HepG2 (cell line): ENCODE measurements around the gene AGRP. TPM values are rescaled to one million over a fixed set of nuclear protein-coding genes. Genes with fewer than 3 reads are reported as not detected.

Source experiments
- ARID2 ChIP-seq: sonication (generic); formaldehyde crosslinking; IDR thresholded peaks from 2 replicates; pipeline ENCODE4 v1.8.1; 2022; ENCODE audit warnings: mild to moderate bottlenecking, missing genetic modification reagents, borderline replicate concordance
- ARID5B ChIP-seq: IDR thresholded peaks from 2 replicates; pipeline ENCODE4 v1.4.0; 2020; ENCODE audit warnings: mild to moderate bottlenecking, missing genetic modification reagents
- CREM ChIP-seq, 2 experiments: sonication (generic) in 1 of 2; formaldehyde crosslinking in 1 of 2; IDR thresholded peaks; 2 replicates each; pipeline versions ENCODE4 v1.4.0 to v1.6.1; 2016 to 2020; ENCODE audit warnings: antibody characterized with exemption in 1 of 2, mild to moderate bottlenecking in 1 of 2, missing genetic modification reagents in 1 of 2
- ELF4 ChIP-seq: sonication (generic); formaldehyde crosslinking; IDR thresholded peaks from 2 replicates; pipeline ENCODE4 v1.5.0; 2020; ENCODE audit warnings: missing genetic modification reagents, mild to moderate bottlenecking, moderate library complexity, borderline replicate concordance
- ETV6 ChIP-seq: sonication (generic); formaldehyde crosslinking; conservative IDR thresholded peaks from 2 replicates; pipeline ENCODE4 v1.4.0; 2020; ENCODE audit warnings: missing genetic modification reagents
- HHEX ChIP-seq: IDR thresholded peaks from 2 replicates; pipeline ENCODE4 v1.6.1; 2016; ENCODE audit warnings: control low read depth
- HNF4A ChIP-seq: sonication (generic); formaldehyde crosslinking; IDR thresholded peaks from 2 replicates; pipeline ENCODE4 v1.4.0; 2020; ENCODE audit warnings: missing genetic modification reagents
- KDM4B ChIP-seq: sonication (generic); formaldehyde crosslinking; IDR thresholded peaks from 2 replicates; pipeline ENCODE4 v1.4.0; 2020; ENCODE audit warnings: missing genetic modification reagents
- MTF1 ChIP-seq: sonication (generic); formaldehyde crosslinking; IDR thresholded peaks from 2 replicates; pipeline ENCODE4 v1.5.0; 2020; ENCODE audit warnings: missing genetic modification reagents
- NRL ChIP-seq: sonication (generic); formaldehyde crosslinking; IDR thresholded peaks from 2 replicates; pipeline ENCODE4 v1.5.0; 2020; ENCODE audit warnings: missing genetic modification reagents, mild to moderate bottlenecking, moderate library complexity, borderline replicate concordance
- PPARG ChIP-seq: conservative IDR thresholded peaks from 2 replicates; pipeline ENCODE4 v1.6.1; 2016; ENCODE audit warnings: missing biosample characterization, missing genetic modification reagents
- SRY ChIP-seq: sonication (generic); formaldehyde crosslinking; IDR thresholded peaks from 2 replicates; pipeline ENCODE4 v1.8.0; 2022; ENCODE audit warnings: mild to moderate bottlenecking, missing genetic modification reagents
- TEAD3 ChIP-seq: optimal IDR thresholded peaks from 2 replicates; pipeline ENCODE3; 2016; ENCODE audit warnings: borderline replicate concordance
- ZNF3 ChIP-seq: IDR thresholded peaks from 2 replicates; pipeline ENCODE4 v1.7.0; 2017; ENCODE audit warnings: inconsistent platforms
- ZNF367 ChIP-seq: sonication (generic); formaldehyde crosslinking; IDR thresholded peaks from 2 replicates; pipeline ENCODE4 v1.4.0; 2020; ENCODE audit warnings: missing genetic modification reagents, borderline replicate concordance
- polyA plus RNA-seq, 8 experiments: library from polyadenylated mRNA; depleted of rRNA in 3 of 8; stranded (reverse) in 7 of 8; unstranded in 1 of 8; fragments of >200 nt; fragmentation: Illumina TruSeq in 4 of 8; extraction: Trizol in 4 of 8; gene quantifications; 2 replicates each; pipeline versions ENCODE4 v1.2.1 to v1.2.3, GENCODE V29; 2011 to 2016; ENCODE audit warnings: low read depth in 4 of 8, missing spikeins in 1 of 8, mixed read lengths in 1 of 8; ENCODE audit not compliant: insufficient read depth in 1 of 8
- total RNA-seq, 5 experiments: library from RNA; depleted of rRNA; stranded (reverse); fragments of >200 nt; fragmentation: Illumina TruSeq; extraction: Trizol; gene quantifications; 2 replicates each; pipeline ENCODE4 v1.2.3, GENCODE V29; 2016; ENCODE audit warnings: low read depth in 1 of 5
- TF ChIP-seq, protein P1 (sequence below): IDR thresholded peaks from 2 replicates; pipeline ENCODE4 v1.6.1; 2012; ENCODE audit warnings: low read length, improper control_type of control experiment
- TF ChIP-seq, protein P2 (sequence below), 2 experiments: IDR thresholded peaks; 2 replicates each; pipeline ENCODE4 v1.6.1; 2011 to 2012; ENCODE audit warnings: low read length in 2 of 2, borderline replicate concordance in 1 of 2, low read depth in 1 of 2, mild to moderate bottlenecking in 1 of 2, moderate library complexity in 1 of 2
- TF ChIP-seq, protein P3 (sequence below): sonication (generic); formaldehyde crosslinking; IDR thresholded peaks from 2 replicates; pipeline ENCODE4 v1.4.0; 2020; ENCODE audit warnings: missing genetic modification reagents

Gene AGRP
- total and polyA plus RNA-seq, 2 of the 13 experiments (the other 11 are each of a cell fraction or from before 2014, with no cell fraction given), result not detected

DNA sequence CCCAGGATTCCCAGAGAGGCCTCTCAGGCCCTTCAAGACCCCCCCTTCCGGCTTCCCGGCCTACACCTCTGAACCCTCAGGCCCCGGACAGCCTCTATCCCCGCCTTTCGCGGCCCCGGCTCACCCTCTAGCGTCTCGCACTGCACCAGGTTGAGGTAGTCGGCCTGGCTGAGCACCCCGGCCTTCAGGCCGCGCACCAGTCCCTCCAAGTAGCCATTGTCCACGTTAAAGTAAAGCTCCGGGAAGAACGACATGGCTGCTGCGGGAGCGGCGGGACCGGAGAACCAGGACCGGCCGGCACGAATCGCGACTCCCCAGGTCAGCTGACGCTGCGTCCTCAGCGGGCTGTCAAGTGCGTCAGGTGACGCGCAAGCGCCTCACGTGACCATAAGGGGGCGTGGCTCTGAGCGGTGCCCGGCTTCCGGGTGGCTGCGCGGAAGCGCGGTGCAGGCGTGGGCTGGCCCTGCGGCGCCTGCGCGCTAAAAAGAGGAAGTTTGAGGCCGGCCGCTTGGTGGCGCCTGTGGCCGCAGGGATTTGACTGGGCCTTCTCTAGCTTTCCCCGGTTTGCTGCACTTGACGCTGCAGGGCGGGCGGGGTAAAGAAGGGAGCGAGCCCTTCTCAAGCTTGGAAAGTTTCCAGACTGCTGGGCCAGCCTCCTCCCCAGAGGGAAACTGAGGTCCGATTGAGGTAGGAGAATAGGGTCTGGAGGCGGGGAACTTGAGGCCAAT is 2.4 kb downstream of the AGRP start, which contains the start of gene ATP6V0D1 (continued):
- TF ChIP-seq, protein P1, sequence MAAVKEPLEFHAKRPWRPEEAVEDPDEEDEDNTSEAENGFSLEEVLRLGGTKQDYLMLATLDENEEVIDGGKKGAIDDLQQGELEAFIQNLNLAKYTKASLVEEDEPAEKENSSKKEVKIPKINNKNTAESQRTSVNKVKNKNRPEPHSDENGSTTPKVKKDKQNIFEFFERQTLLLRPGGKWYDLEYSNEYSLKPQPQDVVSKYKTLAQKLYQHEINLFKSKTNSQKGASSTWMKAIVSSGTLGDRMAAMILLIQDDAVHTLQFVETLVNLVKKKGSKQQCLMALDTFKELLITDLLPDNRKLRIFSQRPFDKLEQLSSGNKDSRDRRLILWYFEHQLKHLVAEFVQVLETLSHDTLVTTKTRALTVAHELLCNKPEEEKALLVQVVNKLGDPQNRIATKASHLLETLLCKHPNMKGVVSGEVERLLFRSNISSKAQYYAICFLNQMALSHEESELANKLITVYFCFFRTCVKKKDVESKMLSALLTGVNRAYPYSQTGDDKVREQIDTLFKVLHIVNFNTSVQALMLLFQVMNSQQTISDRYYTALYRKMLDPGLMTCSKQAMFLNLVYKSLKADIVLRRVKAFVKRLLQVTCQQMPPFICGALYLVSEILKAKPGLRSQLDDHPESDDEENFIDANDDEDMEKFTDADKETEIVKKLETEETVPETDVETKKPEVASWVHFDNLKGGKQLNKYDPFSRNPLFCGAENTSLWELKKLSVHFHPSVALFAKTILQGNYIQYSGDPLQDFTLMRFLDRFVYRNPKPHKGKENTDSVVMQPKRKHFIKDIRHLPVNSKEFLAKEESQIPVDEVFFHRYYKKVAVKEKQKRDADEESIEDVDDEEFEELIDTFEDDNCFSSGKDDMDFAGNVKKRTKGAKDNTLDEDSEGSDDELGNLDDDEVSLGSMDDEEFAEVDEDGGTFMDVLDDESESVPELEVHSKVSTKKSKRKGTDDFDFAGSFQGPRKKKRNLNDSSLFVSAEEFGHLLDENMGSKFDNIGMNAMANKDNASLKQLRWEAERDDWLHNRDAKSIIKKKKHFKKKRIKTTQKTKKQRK, result no peak
- TF ChIP-seq, protein P2, sequence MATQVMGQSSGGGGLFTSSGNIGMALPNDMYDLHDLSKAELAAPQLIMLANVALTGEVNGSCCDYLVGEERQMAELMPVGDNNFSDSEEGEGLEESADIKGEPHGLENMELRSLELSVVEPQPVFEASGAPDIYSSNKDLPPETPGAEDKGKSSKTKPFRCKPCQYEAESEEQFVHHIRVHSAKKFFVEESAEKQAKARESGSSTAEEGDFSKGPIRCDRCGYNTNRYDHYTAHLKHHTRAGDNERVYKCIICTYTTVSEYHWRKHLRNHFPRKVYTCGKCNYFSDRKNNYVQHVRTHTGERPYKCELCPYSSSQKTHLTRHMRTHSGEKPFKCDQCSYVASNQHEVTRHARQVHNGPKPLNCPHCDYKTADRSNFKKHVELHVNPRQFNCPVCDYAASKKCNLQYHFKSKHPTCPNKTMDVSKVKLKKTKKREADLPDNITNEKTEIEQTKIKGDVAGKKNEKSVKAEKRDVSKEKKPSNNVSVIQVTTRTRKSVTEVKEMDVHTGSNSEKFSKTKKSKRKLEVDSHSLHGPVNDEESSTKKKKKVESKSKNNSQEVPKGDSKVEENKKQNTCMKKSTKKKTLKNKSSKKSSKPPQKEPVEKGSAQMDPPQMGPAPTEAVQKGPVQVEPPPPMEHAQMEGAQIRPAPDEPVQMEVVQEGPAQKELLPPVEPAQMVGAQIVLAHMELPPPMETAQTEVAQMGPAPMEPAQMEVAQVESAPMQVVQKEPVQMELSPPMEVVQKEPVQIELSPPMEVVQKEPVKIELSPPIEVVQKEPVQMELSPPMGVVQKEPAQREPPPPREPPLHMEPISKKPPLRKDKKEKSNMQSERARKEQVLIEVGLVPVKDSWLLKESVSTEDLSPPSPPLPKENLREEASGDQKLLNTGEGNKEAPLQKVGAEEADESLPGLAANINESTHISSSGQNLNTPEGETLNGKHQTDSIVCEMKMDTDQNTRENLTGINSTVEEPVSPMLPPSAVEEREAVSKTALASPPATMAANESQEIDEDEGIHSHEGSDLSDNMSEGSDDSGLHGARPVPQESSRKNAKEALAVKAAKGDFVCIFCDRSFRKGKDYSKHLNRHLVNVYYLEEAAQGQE (IDR thresholded peaks at IDR 0.05; ENCODE audit: borderline replicate concordance in 1 of 2, low read depth in 1 of 2, low read length in 2 of 2), result peak in 1 of 2 experiments; percentile 54; a peak in 1 of 4 replicates
- TF ChIP-seq ARID2 (CRISPR knock-in tag) (peak; percentile 95), ELF4 (CRISPR knock-in tag) (peak; percentile 100), HHEX (CRISPR knock-in tag) (peak; percentile 21; the same call in 1 of the 2 replicates), ZNF3 (CRISPR knock-in tag) (peak; percentile 58; the same call in 1 of the 2 replicates), ETV6 (CRISPR knock-in tag) (peak; percentile 92), NRL (CRISPR knock-in tag) (peak; percentile 89), KDM4B (CRISPR knock-in tag) (peak; percentile 31; the same call in 1 of the 2 replicates), PPARG (peak; percentile 83), TEAD3 (CRISPR knock-in tag) (peak; percentile 79), CREM (IDR thresholded peaks at IDR 0.05) (peak; percentile 64), CREM (CRISPR knock-in tag; IDR thresholded peaks at IDR 0.05) (peak; percentile 30; the same call in 1 of the 2 replicates), ZNF367 (CRISPR knock-in tag) (no peak), HNF4A (no peak), MTF1 (CRISPR knock-in tag) (no peak), SRY (CRISPR knock-in tag) (peak; percentile 60; the same call in 1 of the 2 replicates), ARID5B (CRISPR knock-in tag) (peak; percentile 81)
- TF ChIP-seq, protein P3, sequence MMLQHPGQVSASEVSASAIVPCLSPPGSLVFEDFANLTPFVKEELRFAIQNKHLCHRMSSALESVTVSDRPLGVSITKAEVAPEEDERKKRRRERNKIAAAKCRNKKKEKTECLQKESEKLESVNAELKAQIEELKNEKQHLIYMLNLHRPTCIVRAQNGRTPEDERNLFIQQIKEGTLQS (CRISPR knock-in tag), result no peak
